Measurements from ENCODE around the gene C2orf92.

C2orf92 gene

GRCh38 chr2:97720746-97721145 is 51.2 kb downstream of the C2orf92 start:
- no peaks in the 10 kb centered on the region for H3K4me1 ChIP-seq (ENCODE audit: control insufficient read depth, insufficient read depth, low read length)
- no peak overlapping the region for H3K27ac ChIP-seq (ENCODE audit: extremely low read depth, low read depth, low read length)
- ChIA-PET CTCF (no interaction called here), POLR2A (no interaction called here)
- H3K4me3 ChIP-seq (ENCODE audit: low read depth, low read length) = no peak overlapping the region
- H3K36me3 ChIP-seq (ENCODE audit: control insufficient read depth in 2 of 2, insufficient read depth in 1 of 2, low read length in 2 of 2) = no peaks in the 10 kb centered on the region
- no peak for TF ChIP-seq SP2 (tag by site-specific recombination; IDR thresholded peaks at IDR 0.05)
- TF ChIP-seq ZNF560 (tag by site-specific recombination; IDR thresholded peaks at IDR 0.05; ENCODE audit: borderline replicate concordance) = no peak
- TF ChIP-seq BCL11A (tag by site-specific recombination; IDR thresholded peaks at IDR 0.05; ENCODE audit: low read depth) = no peak
- no peak for TF ChIP-seq ZNF585B (tag by site-specific recombination; IDR thresholded peaks at IDR 0.05)
- TF ChIP-seq ZNF184 (tag by site-specific recombination; IDR thresholded peaks at IDR 0.05) = no peak
- no peak for TF ChIP-seq ZNF248 (tag by site-specific recombination; IDR thresholded peaks at IDR 0.05)
- no peak for TF ChIP-seq ZNF654 (tag by site-specific recombination; IDR thresholded peaks at IDR 0.05; ENCODE audit: low read depth)
- TF ChIP-seq, protein P1, sequence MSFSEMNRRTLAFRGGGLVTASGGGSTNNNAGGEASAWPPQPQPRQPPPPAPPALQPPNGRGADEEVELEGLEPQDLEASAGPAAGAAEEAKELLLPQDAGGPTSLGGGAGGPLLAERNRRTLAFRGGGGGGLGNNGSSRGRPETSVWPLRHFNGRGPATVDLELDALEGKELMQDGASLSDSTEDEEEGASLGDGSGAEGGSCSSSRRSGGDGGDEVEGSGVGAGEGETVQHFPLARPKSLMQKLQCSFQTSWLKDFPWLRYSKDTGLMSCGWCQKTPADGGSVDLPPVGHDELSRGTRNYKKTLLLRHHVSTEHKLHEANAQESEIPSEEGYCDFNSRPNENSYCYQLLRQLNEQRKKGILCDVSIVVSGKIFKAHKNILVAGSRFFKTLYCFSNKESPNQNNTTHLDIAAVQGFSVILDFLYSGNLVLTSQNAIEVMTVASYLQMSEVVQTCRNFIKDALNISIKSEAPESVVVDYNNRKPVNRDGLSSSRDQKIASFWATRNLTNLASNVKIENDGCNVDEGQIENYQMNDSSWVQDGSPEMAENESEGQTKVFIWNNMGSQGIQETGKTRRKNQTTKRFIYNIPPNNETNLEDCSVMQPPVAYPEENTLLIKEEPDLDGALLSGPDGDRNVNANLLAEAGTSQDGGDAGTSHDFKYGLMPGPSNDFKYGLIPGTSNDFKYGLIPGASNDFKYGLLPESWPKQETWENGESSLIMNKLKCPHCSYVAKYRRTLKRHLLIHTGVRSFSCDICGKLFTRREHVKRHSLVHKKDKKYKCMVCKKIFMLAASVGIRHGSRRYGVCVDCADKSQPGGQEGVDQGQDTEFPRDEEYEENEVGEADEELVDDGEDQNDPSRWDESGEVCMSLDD (tag by site-specific recombination; IDR thresholded peaks at IDR 0.05) = no peak
- no peak for TF ChIP-seq YY2 (tag by site-specific recombination; IDR thresholded peaks at IDR 0.05)
- no peak for TF ChIP-seq SALL2 (tag by site-specific recombination; IDR thresholded peaks at IDR 0.05; ENCODE audit: borderline replicate concordance)
- no peak for TF ChIP-seq ZNF449 (tag by site-specific recombination; IDR thresholded peaks at IDR 0.05)
- no peak for TF ChIP-seq ZNF521 (tag by site-specific recombination; IDR thresholded peaks at IDR 0.05)
- no peak for TF ChIP-seq ZIC2 (tag by site-specific recombination; IDR thresholded peaks at IDR 0.05)
- no peak for TF ChIP-seq ZEB2 (tag by site-specific recombination; IDR thresholded peaks at IDR 0.05)
- no peak for TF ChIP-seq ZNF660 (tag by site-specific recombination; IDR thresholded peaks at IDR 0.05)
- TF ChIP-seq ZNF677 (tag by site-specific recombination; IDR thresholded peaks at IDR 0.05) = no peak
- TF ChIP-seq ZBTB11 (tag by site-specific recombination; conservative IDR thresholded peaks at IDR 0.05; ENCODE audit: low read depth) = no peak
- TF ChIP-seq ZNF843 (tag by site-specific recombination; IDR thresholded peaks at IDR 0.05) = no peak
- TF ChIP-seq REST (tag by site-specific recombination; IDR thresholded peaks at IDR 0.05) = no peak
- TF ChIP-seq ZNF398 (tag by site-specific recombination; IDR thresholded peaks at IDR 0.05) = no peak
- no peaks in the 10 kb centered on the region for H3K9me3 ChIP-seq (ENCODE audit: control insufficient read depth, insufficient read depth, low read depth, low read length)
